Peyer's patch (tissue), 4 donors: ENCODE data around the gene ELFN2.

Experiments
- POLR2A ChIP-seq, 2 donors: fragments of 450-650 bp; IDR thresholded peaks; one replicate each; pipeline ENCODE4 v1.5.1; 2017; ENCODE audit warnings: antibody characterized with exemption in 2 of 2, mild to moderate bottlenecking in 2 of 2, moderate library complexity in 2 of 2
- TF ChIP-seq, protein P1 (sequence below), 6 experiments: fragments of 450-650 bp in 4 of 6; fragments of 200-600 bp in 2 of 6; sonication (generic) in 1 of 6; IDR thresholded peaks; one replicate each; pipeline ENCODE4 v1.5.1; 2017 to 2019; ENCODE audit warnings: antibody characterized with exemption in 6 of 6, mild to moderate bottlenecking in 3 of 6, moderate library complexity in 1 of 6

DNA sequence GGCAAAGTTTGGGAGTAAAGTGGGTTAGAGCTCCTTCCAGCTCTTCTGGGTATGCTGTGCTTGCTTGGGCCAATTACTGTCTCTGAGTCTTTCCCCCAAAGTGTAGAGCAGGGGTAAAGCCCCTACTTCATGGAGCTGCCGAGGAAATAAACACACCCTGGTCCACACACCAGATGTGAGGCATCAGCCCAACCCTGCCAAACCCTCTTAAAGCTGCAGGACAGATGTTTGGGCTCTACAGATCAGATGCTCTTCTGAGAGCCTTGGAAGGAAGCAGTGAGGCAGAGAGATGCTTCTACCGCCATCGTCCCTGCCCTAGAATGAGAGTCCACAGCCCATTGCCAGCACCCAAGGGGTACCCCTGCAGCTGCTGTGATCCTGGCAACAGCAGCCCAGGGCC lies 64.7 kb downstream of the ELFN2 start:
- TF ChIP-seq, protein P1, sequence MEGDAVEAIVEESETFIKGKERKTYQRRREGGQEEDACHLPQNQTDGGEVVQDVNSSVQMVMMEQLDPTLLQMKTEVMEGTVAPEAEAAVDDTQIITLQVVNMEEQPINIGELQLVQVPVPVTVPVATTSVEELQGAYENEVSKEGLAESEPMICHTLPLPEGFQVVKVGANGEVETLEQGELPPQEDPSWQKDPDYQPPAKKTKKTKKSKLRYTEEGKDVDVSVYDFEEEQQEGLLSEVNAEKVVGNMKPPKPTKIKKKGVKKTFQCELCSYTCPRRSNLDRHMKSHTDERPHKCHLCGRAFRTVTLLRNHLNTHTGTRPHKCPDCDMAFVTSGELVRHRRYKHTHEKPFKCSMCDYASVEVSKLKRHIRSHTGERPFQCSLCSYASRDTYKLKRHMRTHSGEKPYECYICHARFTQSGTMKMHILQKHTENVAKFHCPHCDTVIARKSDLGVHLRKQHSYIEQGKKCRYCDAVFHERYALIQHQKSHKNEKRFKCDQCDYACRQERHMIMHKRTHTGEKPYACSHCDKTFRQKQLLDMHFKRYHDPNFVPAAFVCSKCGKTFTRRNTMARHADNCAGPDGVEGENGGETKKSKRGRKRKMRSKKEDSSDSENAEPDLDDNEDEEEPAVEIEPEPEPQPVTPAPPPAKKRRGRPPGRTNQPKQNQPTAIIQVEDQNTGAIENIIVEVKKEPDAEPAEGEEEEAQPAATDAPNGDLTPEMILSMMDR (IDR thresholded peaks at IDR 0.05): no peak
- no peak for TF ChIP-seq POLR2A (IDR thresholded peaks at IDR 0.05)
